ENCODE measurements around the gene EXOC4. TPM values are rescaled to one million over a fixed set of nuclear protein-coding genes. Genes with fewer than 3 reads are reported as not detected.

EXOC4 gene
- total RNA-seq, 4 donors from 2014 or later, result 36.6 to 64.0 (median 57.4) TPM

GRCh38 chr7:133230591-133231194, 22.2 kb upstream of the EXOC4 start:
- H3K4me3 ChIP-seq, result no peak overlapping the region
- no peaks in the 10 kb centered on the region for H3K27me3 ChIP-seq
- H3K36me3 ChIP-seq, result no peaks in the 10 kb centered on the region
- 39% methylated on average over 5 of the region's 5 CpGs for WGBS
- H3K9me3 ChIP-seq, result no peaks in the 10 kb centered on the region
- TF ChIP-seq POLR2A (IDR thresholded peaks at IDR 0.05; ENCODE audit: low read depth) (no peak), POLR2AphosphoS5 (IDR thresholded peaks at IDR 0.05) (no peak)
- TF ChIP-seq, protein P1, sequence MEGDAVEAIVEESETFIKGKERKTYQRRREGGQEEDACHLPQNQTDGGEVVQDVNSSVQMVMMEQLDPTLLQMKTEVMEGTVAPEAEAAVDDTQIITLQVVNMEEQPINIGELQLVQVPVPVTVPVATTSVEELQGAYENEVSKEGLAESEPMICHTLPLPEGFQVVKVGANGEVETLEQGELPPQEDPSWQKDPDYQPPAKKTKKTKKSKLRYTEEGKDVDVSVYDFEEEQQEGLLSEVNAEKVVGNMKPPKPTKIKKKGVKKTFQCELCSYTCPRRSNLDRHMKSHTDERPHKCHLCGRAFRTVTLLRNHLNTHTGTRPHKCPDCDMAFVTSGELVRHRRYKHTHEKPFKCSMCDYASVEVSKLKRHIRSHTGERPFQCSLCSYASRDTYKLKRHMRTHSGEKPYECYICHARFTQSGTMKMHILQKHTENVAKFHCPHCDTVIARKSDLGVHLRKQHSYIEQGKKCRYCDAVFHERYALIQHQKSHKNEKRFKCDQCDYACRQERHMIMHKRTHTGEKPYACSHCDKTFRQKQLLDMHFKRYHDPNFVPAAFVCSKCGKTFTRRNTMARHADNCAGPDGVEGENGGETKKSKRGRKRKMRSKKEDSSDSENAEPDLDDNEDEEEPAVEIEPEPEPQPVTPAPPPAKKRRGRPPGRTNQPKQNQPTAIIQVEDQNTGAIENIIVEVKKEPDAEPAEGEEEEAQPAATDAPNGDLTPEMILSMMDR (IDR thresholded peaks at IDR 0.05), result peak; percentile 40 to 62 (median 55)
- intact Hi-C loops (cut with DNase I), result no loop called here
- no peaks in the 10 kb centered on the region for H3K4me1 ChIP-seq
- no peak overlapping the region for H3K27ac ChIP-seq (replicated peaks in 1 of 4)
- no peak for DNase-seq (ENCODE audit: extremely low spot score)

GRCh38 chr7:133233142-133233541, 19.7 kb upstream of the EXOC4 start:
- 97% methylated on average over 9 of the region's 9 CpGs for WGBS
- no peak for DNase-seq (ENCODE audit: extremely low spot score)
- H3K9me3 ChIP-seq, result no peaks in the 10 kb centered on the region
- intact Hi-C loops (cut with DNase I), result no loop called here
- H3K27ac ChIP-seq (replicated peaks in 1 of 4), result no peak overlapping the region
- H3K36me3 ChIP-seq, result no peaks in the 10 kb centered on the region
- TF ChIP-seq POLR2AphosphoS5 (IDR thresholded peaks at IDR 0.05) (no peak), POLR2A (IDR thresholded peaks at IDR 0.05; ENCODE audit: low read depth) (no peak), EP300 (IDR thresholded peaks at IDR 0.05) (no peak)
- TF ChIP-seq, protein P1 (IDR thresholded peaks at IDR 0.05), result no peak
- H3K4me1 ChIP-seq, result no peaks in the 10 kb centered on the region
- no peak overlapping the region for H3K4me3 ChIP-seq
- H3K27me3 ChIP-seq, result no peaks in the 10 kb centered on the region

- H3K9me3 ChIP-seq, result no peaks in the 10 kb centered on the region
- no peaks in the 10 kb centered on the region for H3K36me3 ChIP-seq
- WGBS, result 79% methylated on average over 4 of the region's 4 CpGs
- intact Hi-C loops (cut with DNase I), result no loop called here
- TF ChIP-seq EP300 (IDR thresholded peaks at IDR 0.05), result no peak
- TF ChIP-seq, protein P1 (IDR thresholded peaks at IDR 0.05), result no peak
- no peak for TF ChIP-seq POLR2AphosphoS5 (IDR thresholded peaks at IDR 0.05)
- no peak overlapping the region for H3K27ac ChIP-seq (replicated peaks in 1 of 4)
- H3K27me3 ChIP-seq, result no peaks in the 10 kb centered on the region
- no peaks in the 10 kb centered on the region for H3K4me1 ChIP-seq
- no peak for DNase-seq (ENCODE audit: extremely low spot score)
- no peak overlapping the region for H3K4me3 ChIP-seq
These were observed 17.7 kb upstream of the EXOC4 start for GRCh38 chr7:133234961-133235875.

DNA sequence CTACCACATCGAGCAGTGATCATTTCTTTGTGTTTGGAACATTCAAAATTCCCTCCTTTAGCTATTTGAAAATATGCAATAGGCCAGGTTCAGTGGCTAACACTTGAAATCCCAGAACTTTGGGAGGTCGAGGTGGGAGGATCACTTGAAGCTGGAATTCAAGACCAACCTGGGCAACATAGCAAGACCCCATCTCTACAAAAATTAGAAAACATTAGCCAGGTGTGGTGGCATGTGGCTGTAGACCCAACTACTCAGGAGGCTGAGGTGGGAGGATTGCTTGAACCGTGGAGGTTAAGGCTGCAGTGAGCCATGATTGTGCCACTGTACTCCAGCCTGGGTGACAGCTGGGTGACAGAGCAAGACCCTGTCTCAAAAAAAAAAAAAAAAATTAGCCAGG, 15.3 kb upstream of the EXOC4 start:
- H3K27ac ChIP-seq (replicated peaks in 1 of 4), result no peak overlapping the region
- TF ChIP-seq POLR2AphosphoS5 (IDR thresholded peaks at IDR 0.05) (no peak), EP300 (IDR thresholded peaks at IDR 0.05) (no peak), POLR2A (IDR thresholded peaks at IDR 0.05; ENCODE audit: low read depth) (no peak)
- TF ChIP-seq, protein P1 (IDR thresholded peaks at IDR 0.05), result no peak
- no peaks in the 10 kb centered on the region for H3K4me1 ChIP-seq

More for the DNA sequence above, 15.3 kb upstream of the EXOC4 start:
- WGBS, result 91% methylated on average over 3 of the region's 3 CpGs
- H3K36me3 ChIP-seq, result no peaks in the 10 kb centered on the region
- H3K9me3 ChIP-seq, result no peaks in the 10 kb centered on the region
- intact Hi-C loops (cut with DNase I), result no loop called here
- H3K27me3 ChIP-seq, result peaks cover 0 to 4% (median 0%) of the 10 kb centered on the region in 4 donors
- DNase-seq (ENCODE audit: extremely low spot score), result no peak
- H3K4me3 ChIP-seq, result no peak overlapping the region
